Loucy (cell line): Measurements from ENCODE around the gene ICAM4.

Experiments
- EZH2phosphoT487 ChIP-seq: fragments of 200-600 bp; IDR thresholded peaks from 2 replicates; pipeline ENCODE4 v1.6.1; 2018; ENCODE audit warnings: antibody characterized with exemption, mild to moderate bottlenecking, moderate library complexity, borderline replicate concordance
- TF ChIP-seq, protein P1 (sequence below): fragments of 200-600 bp; sonication (generic); conservative IDR thresholded peaks from 2 replicates; pipeline ENCODE4 v1.5.1; 2014; ENCODE audit warnings: mild to moderate bottlenecking, antibody characterized with exemption, low read length

- TF ChIP-seq, protein P1, sequence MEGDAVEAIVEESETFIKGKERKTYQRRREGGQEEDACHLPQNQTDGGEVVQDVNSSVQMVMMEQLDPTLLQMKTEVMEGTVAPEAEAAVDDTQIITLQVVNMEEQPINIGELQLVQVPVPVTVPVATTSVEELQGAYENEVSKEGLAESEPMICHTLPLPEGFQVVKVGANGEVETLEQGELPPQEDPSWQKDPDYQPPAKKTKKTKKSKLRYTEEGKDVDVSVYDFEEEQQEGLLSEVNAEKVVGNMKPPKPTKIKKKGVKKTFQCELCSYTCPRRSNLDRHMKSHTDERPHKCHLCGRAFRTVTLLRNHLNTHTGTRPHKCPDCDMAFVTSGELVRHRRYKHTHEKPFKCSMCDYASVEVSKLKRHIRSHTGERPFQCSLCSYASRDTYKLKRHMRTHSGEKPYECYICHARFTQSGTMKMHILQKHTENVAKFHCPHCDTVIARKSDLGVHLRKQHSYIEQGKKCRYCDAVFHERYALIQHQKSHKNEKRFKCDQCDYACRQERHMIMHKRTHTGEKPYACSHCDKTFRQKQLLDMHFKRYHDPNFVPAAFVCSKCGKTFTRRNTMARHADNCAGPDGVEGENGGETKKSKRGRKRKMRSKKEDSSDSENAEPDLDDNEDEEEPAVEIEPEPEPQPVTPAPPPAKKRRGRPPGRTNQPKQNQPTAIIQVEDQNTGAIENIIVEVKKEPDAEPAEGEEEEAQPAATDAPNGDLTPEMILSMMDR, result no peak
- no peak for TF ChIP-seq EZH2phosphoT487
Observed at GRCh38 chr19:10328558-10329429, 42.0 kb downstream of the ICAM4 start.
